HG03565 (cell line): ENCODE measurements around the gene RNF11.
A peak's percentile ranks its signal among the peaks of the same experiment; 100 is the strongest.

Experiments
- ATAC-seq: cut with Tn5 transposase; IDR thresholded peaks from one replicate; pipeline ENCODE4 v1.9.1; 2021; ENCODE audit warnings: mild to moderate bottlenecking, moderate library complexity; ENCODE audit not compliant: unreplicated experiment

The RNF11 gene

GRCh38 chr1:51294566-51295184 lies 58.6 kb downstream of the RNF11 start:
- ATAC-seq, result no peak

GRCh38 chr1:51295926-51296325 lies 59.9 kb downstream of the RNF11 start:
- no peak for ATAC-seq

- ATAC-seq, result peak; percentile 36
These were observed 60.6 kb downstream of the RNF11 start for GRCh38 chr1:51296383-51297357.

- ATAC-seq, result no peak
These were observed 61.6 kb downstream of the RNF11 start for GRCh38 chr1:51297401-51298321.

GRCh38 chr1:51298322-51298705 lies 62.2 kb downstream of the RNF11 start:
- no peak for ATAC-seq

GRCh38 chr1:51299185-51299885 lies 63.3 kb downstream of the RNF11 start:
- no peak for ATAC-seq

- no peak for ATAC-seq
These were observed 64.1 kb downstream of the RNF11 start for GRCh38 chr1:51299981-51300670.

GRCh38 chr1:51301152-51301843 lies 65.2 kb downstream of the RNF11 start:
- ATAC-seq, result peak; percentile 36

- no peak for ATAC-seq
These were observed 65.7 kb downstream of the RNF11 start for GRCh38 chr1:51301844-51302162.

- no peak for ATAC-seq
These were observed 66.2 kb downstream of the RNF11 start for GRCh38 chr1:51302270-51302669.

- ATAC-seq, result no peak
These were observed 66.7 kb downstream of the RNF11 start for GRCh38 chr1:51302746-51303145.

GRCh38 chr1:51303315-51303714 lies 67.2 kb downstream of the RNF11 start:
- ATAC-seq, result no peak

GRCh38 chr1:51303751-51304251 lies 67.7 kb downstream of the RNF11 start:
- ATAC-seq, result no peak

GRCh38 chr1:51304360-51304759 lies 68.3 kb downstream of the RNF11 start:
- no peak for ATAC-seq

GRCh38 chr1:51305371-51305823 lies 69.3 kb downstream of the RNF11 start:
- ATAC-seq, result no peak

- no peak for ATAC-seq
These were observed 70.9 kb downstream of the RNF11 start for GRCh38 chr1:51306950-51307349.

- no peak for ATAC-seq
These were observed 72.6 kb downstream of the RNF11 start for GRCh38 chr1:51308636-51309035.

GRCh38 chr1:51309291-51309690 lies 73.2 kb downstream of the RNF11 start:
- no peak for ATAC-seq
